ENCODE data around the gene TMIGD1.

The TMIGD1 gene

GRCh38 chr17:30275911-30276310 lies 57.9 kb downstream of the TMIGD1 start:
- no peak for DNase-seq (ENCODE audit: low read depth)
- H3K36me3 ChIP-seq (ENCODE audit: control insufficient read depth, insufficient read depth, low read length, severe bottlenecking): peaks cover 76% of the 10 kb centered on the region

GRCh38 chr17:30274887-30275286 lies 59.0 kb downstream of the TMIGD1 start:
- Histone ChIP-seq H3K36me3 (ENCODE audit: control insufficient read depth, insufficient read depth, low read length, severe bottlenecking) (peaks cover 73% of the 10 kb centered on the region), H3K9me3 (ENCODE audit: control insufficient read depth, low read length) (no peaks in the 10 kb centered on the region)

More at GRCh38 chr17:30275911-30276310, 57.9 kb downstream of the TMIGD1 start:
- H3K4me3 ChIP-seq (ENCODE audit: low read length): no peak overlapping the region
- no peaks in the 10 kb centered on the region for H3K27me3 ChIP-seq (replicated peaks; ENCODE audit: control insufficient read depth, insufficient read depth, low read length)
- no peak overlapping the region for H3K9ac ChIP-seq (ENCODE audit: low read length)
- H3K4me1 ChIP-seq (ENCODE audit: control insufficient read depth, insufficient read depth, low read length): no peaks in the 10 kb centered on the region
- no peaks in the 10 kb centered on the region for H3K9me3 ChIP-seq (ENCODE audit: control insufficient read depth, low read length)

GRCh38 chr17:30273373-30273772 lies 60.5 kb downstream of the TMIGD1 start:
- Histone ChIP-seq H3K36me3 (ENCODE audit: control insufficient read depth, insufficient read depth, low read length, severe bottlenecking) (peaks cover 68% of the 10 kb centered on the region), H3K9ac (ENCODE audit: low read length) (no peak overlapping the region)

More at GRCh38 chr17:30274887-30275286, 59.0 kb downstream of the TMIGD1 start:
- no peak overlapping the region for H3K9ac ChIP-seq (ENCODE audit: low read length)
- H3K27me3 ChIP-seq (replicated peaks; ENCODE audit: control insufficient read depth, insufficient read depth, low read length): no peaks in the 10 kb centered on the region
- no peak overlapping the region for H3K4me3 ChIP-seq (ENCODE audit: low read length)
- no peak for DNase-seq (ENCODE audit: low read depth)
- H3K4me1 ChIP-seq (ENCODE audit: control insufficient read depth, insufficient read depth, low read length): no peaks in the 10 kb centered on the region

GRCh38 chr17:30271102-30271501 lies 62.8 kb downstream of the TMIGD1 start:
- no peak for DNase-seq (ENCODE audit: low read depth)
- peaks cover 73% of the 10 kb centered on the region for H3K36me3 ChIP-seq (ENCODE audit: control insufficient read depth, insufficient read depth, low read length, severe bottlenecking)
- no peak overlapping the region for H3K9ac ChIP-seq (ENCODE audit: low read length)
- H3K27me3 ChIP-seq (replicated peaks; ENCODE audit: control insufficient read depth, insufficient read depth, low read length): no peaks in the 10 kb centered on the region
- H3K4me1 ChIP-seq (ENCODE audit: control insufficient read depth, insufficient read depth, low read length): no peaks in the 10 kb centered on the region
- no peaks in the 10 kb centered on the region for H3K9me3 ChIP-seq (ENCODE audit: control insufficient read depth, low read length)
- no peak overlapping the region for H3K4me3 ChIP-seq (ENCODE audit: low read length)

More at GRCh38 chr17:30273373-30273772, 60.5 kb downstream of the TMIGD1 start:
- Histone ChIP-seq H3K27me3 (replicated peaks; ENCODE audit: control insufficient read depth, insufficient read depth, low read length) (no peaks in the 10 kb centered on the region), H3K4me3 (ENCODE audit: low read length) (no peak overlapping the region), H3K9me3 (ENCODE audit: control insufficient read depth, low read length) (no peaks in the 10 kb centered on the region), H3K4me1 (ENCODE audit: control insufficient read depth, insufficient read depth, low read length) (no peaks in the 10 kb centered on the region)
- peak; percentile 28 for DNase-seq (ENCODE audit: low read depth)

GRCh38 chr17:30267625-30268024 lies 66.2 kb downstream of the TMIGD1 start:
- no peak overlapping the region for H3K9ac ChIP-seq (ENCODE audit: low read length)
- peaks cover 16% of the 10 kb centered on the region for H3K4me1 ChIP-seq (ENCODE audit: control insufficient read depth, insufficient read depth, low read length)
- H3K4me3 ChIP-seq (ENCODE audit: low read length): no peak overlapping the region
- H3K9me3 ChIP-seq (ENCODE audit: control insufficient read depth, low read length): no peaks in the 10 kb centered on the region
- peaks cover 57% of the 10 kb centered on the region for H3K36me3 ChIP-seq (ENCODE audit: control insufficient read depth, insufficient read depth, low read length, severe bottlenecking)
- no peak for DNase-seq (ENCODE audit: low read depth)
- H3K27me3 ChIP-seq (replicated peaks; ENCODE audit: control insufficient read depth, insufficient read depth, low read length): no peaks in the 10 kb centered on the region
